Measurements from ENCODE around the gene IL24.

GRCh38 chr1:206898089-206898914 lies 1.1 kb downstream of the IL24 start:
- TF ChIP-seq CTCF (IDR thresholded peaks at IDR 0.05) (no peak), POLR2A (IDR thresholded peaks at IDR 0.05) (no peak)
